Measurements from ENCODE around the gene PRIMA1. TPM values are rescaled to one million over a fixed set of nuclear protein-coding genes. Genes with fewer than 3 reads are reported as not detected.

PRIMA1 gene
- polyA plus RNA-seq, 3 donors from 2014 or later, result not detected

- H3K36me3 Mint-ChIP-seq, result no peaks in the 10 kb centered on the region
- H3K9me3 Mint-ChIP-seq, result no peaks in the 10 kb centered on the region
- no peak overlapping the region for H3K27ac Mint-ChIP-seq
- H3K4me1 Mint-ChIP-seq, result no peaks in the 10 kb centered on the region
- no peak overlapping the region for H3K4me3 Mint-ChIP-seq
- no peak for DNase-seq
- H3K27me3 Mint-ChIP-seq (ENCODE audit: low read depth in 3 of 3), result peaks cover 13 to 22% (median 15%) of the 10 kb centered on the region in 3 donors
Observed at GRCh38 chr14:93788543-93789227, 400 bp upstream of the PRIMA1 start.

- no peaks in the 10 kb centered on the region for H3K4me1 Mint-ChIP-seq
- H3K36me3 Mint-ChIP-seq, result no peaks in the 10 kb centered on the region
- peaks cover 11 to 21% (median 15%) of the 10 kb centered on the region in 3 donors for H3K27me3 Mint-ChIP-seq (ENCODE audit: low read depth in 3 of 3)
- H3K4me3 Mint-ChIP-seq, result no peak overlapping the region
- DNase-seq, result no peak
- H3K9me3 Mint-ChIP-seq, result no peaks in the 10 kb centered on the region
- H3K27ac Mint-ChIP-seq, result no peak overlapping the region
Observed at GRCh38 chr14:93787465-93788292, 606 bp downstream of the PRIMA1 start.

GRCh38 chr14:93785423-93785822 is 2.9 kb downstream of the PRIMA1 start:
- no peak overlapping the region for H3K27ac Mint-ChIP-seq
- no peaks in the 10 kb centered on the region for H3K4me1 Mint-ChIP-seq
- no peak for DNase-seq
- no peak overlapping the region for H3K4me3 Mint-ChIP-seq
- H3K27me3 Mint-ChIP-seq (ENCODE audit: low read depth in 3 of 3), result peaks cover 6 to 18% (median 15%) of the 10 kb centered on the region in 3 donors
- no peaks in the 10 kb centered on the region for H3K9me3 Mint-ChIP-seq
- no peaks in the 10 kb centered on the region for H3K36me3 Mint-ChIP-seq

- Mint-ChIP-seq H3K27me3 (ENCODE audit: low read depth in 3 of 3) (peaks cover 6 to 18% (median 15%) of the 10 kb centered on the region in 3 donors), H3K9me3 (no peaks in the 10 kb centered on the region), H3K4me1 (no peaks in the 10 kb centered on the region), H3K27ac (no peak overlapping the region), H3K36me3 (no peaks in the 10 kb centered on the region), H3K4me3 (no peak overlapping the region)
- DNase-seq, result no peak
Observed at GRCh38 chr14:93784878-93785277, 3.4 kb downstream of the PRIMA1 start.

- Mint-ChIP-seq H3K36me3 (no peaks in the 10 kb centered on the region), H3K4me1 (no peaks in the 10 kb centered on the region), H3K27ac (no peak overlapping the region), H3K4me3 (no peak overlapping the region), H3K27me3 (ENCODE audit: low read depth in 3 of 3) (peaks cover 2 to 13% (median 7%) of the 10 kb centered on the region in 3 donors), H3K9me3 (no peaks in the 10 kb centered on the region)
- no peak for DNase-seq
Observed at GRCh38 chr14:93780813-93781400, 7.4 kb downstream of the PRIMA1 start.

- no peak for DNase-seq
- H3K27me3 Mint-ChIP-seq (ENCODE audit: low read depth in 3 of 3), result peaks cover 0 to 5% (median 2%) of the 10 kb centered on the region in 3 donors
- H3K36me3 Mint-ChIP-seq, result no peaks in the 10 kb centered on the region
- H3K4me3 Mint-ChIP-seq, result no peak overlapping the region
- no peak overlapping the region for H3K27ac Mint-ChIP-seq
- no peaks in the 10 kb centered on the region for H3K9me3 Mint-ChIP-seq
- H3K4me1 Mint-ChIP-seq, result no peaks in the 10 kb centered on the region
Observed at GRCh38 chr14:93778856-93779629, 9.2 kb downstream of the PRIMA1 start.

GRCh38 chr14:93778453-93778852 is 9.8 kb downstream of the PRIMA1 start:
- H3K4me1 Mint-ChIP-seq, result no peaks in the 10 kb centered on the region
- H3K4me3 Mint-ChIP-seq, result no peak overlapping the region
- peaks cover 0 to 4% (median 2%) of the 10 kb centered on the region in 3 donors for H3K27me3 Mint-ChIP-seq (ENCODE audit: low read depth in 3 of 3)
- no peaks in the 10 kb centered on the region for H3K9me3 Mint-ChIP-seq
- no peaks in the 10 kb centered on the region for H3K36me3 Mint-ChIP-seq
- H3K27ac Mint-ChIP-seq, result no peak overlapping the region
- no peak for DNase-seq

- no peak for DNase-seq
- no peak overlapping the region for H3K27ac Mint-ChIP-seq
- no peaks in the 10 kb centered on the region for H3K9me3 Mint-ChIP-seq
- no peak overlapping the region for H3K4me3 Mint-ChIP-seq
- H3K36me3 Mint-ChIP-seq, result no peaks in the 10 kb centered on the region
- H3K4me1 Mint-ChIP-seq, result no peaks in the 10 kb centered on the region
- peaks cover 2 to 5% (median 4%) of the 10 kb centered on the region in 3 donors for H3K27me3 Mint-ChIP-seq (ENCODE audit: low read depth in 3 of 3)
Observed at GRCh38 chr14:93775744-93776143, 12.5 kb downstream of the PRIMA1 start.

- H3K9me3 Mint-ChIP-seq, result no peaks in the 10 kb centered on the region
- H3K36me3 Mint-ChIP-seq, result no peaks in the 10 kb centered on the region
- no peaks in the 10 kb centered on the region for H3K4me1 Mint-ChIP-seq
- H3K4me3 Mint-ChIP-seq, result no peak overlapping the region
- DNase-seq, result no peak
- H3K27ac Mint-ChIP-seq, result no peak overlapping the region
- peaks cover 2 to 5% (median 4%) of the 10 kb centered on the region in 3 donors for H3K27me3 Mint-ChIP-seq (ENCODE audit: low read depth in 3 of 3)
Observed at GRCh38 chr14:93775158-93775557, 13.1 kb downstream of the PRIMA1 start.

GRCh38 chr14:93772263-93772662 is 16.0 kb downstream of the PRIMA1 start:
- Mint-ChIP-seq H3K36me3 (no peaks in the 10 kb centered on the region), H3K4me1 (no peaks in the 10 kb centered on the region), H3K27ac (no peak overlapping the region), H3K9me3 (no peaks in the 10 kb centered on the region), H3K27me3 (ENCODE audit: low read depth in 3 of 3) (peaks cover 2 to 5% (median 4%) of the 10 kb centered on the region in 3 donors), H3K4me3 (no peak overlapping the region)
- no peak for DNase-seq

GRCh38 chr14:93765970-93766369 is 22.3 kb downstream of the PRIMA1 start:
- no peak for DNase-seq
- Mint-ChIP-seq H3K9me3 (no peaks in the 10 kb centered on the region), H3K36me3 (no peaks in the 10 kb centered on the region), H3K27me3 (ENCODE audit: low read depth in 3 of 3) (peaks cover 2 to 8% (median 2%) of the 10 kb centered on the region in 3 donors), H3K4me3 (no peak overlapping the region), H3K4me1 (no peaks in the 10 kb centered on the region), H3K27ac (no peak overlapping the region)

- Mint-ChIP-seq H3K4me1 (no peaks in the 10 kb centered on the region), H3K36me3 (no peaks in the 10 kb centered on the region), H3K9me3 (no peaks in the 10 kb centered on the region), H3K4me3 (no peak overlapping the region), H3K27ac (no peak overlapping the region), H3K27me3 (ENCODE audit: low read depth in 3 of 3) (peaks cover 2 to 8% (median 6%) of the 10 kb centered on the region in 3 donors)
- DNase-seq, result no peak
Observed at GRCh38 chr14:93765155-93765554, 23.1 kb downstream of the PRIMA1 start.

GRCh38 chr14:93764211-93764659 is 24.1 kb downstream of the PRIMA1 start:
- peaks cover 2 to 9% (median 6%) of the 10 kb centered on the region in 3 donors for H3K27me3 Mint-ChIP-seq (ENCODE audit: low read depth in 3 of 3)
- no peaks in the 10 kb centered on the region for H3K36me3 Mint-ChIP-seq
- H3K4me1 Mint-ChIP-seq, result no peaks in the 10 kb centered on the region
- DNase-seq, result no peak
- no peak overlapping the region for H3K27ac Mint-ChIP-seq
- H3K9me3 Mint-ChIP-seq, result no peaks in the 10 kb centered on the region
- H3K4me3 Mint-ChIP-seq, result no peak overlapping the region
